Natural killer cell (primary cell): Measurements from ENCODE around the gene ASTN2. TPM values are rescaled to one million over a fixed set of nuclear protein-coding genes. Genes with fewer than 3 reads are reported as not detected.

Source experiments
- ATAC-seq, 3 donors: fragments of 150-1000 bp in 2 of 3; fragments of 200-7000 bp in 1 of 3; cut with Tn5 transposase; 1 replicate in 1 of 3; 2 replicates in 2 of 3; pipeline ENCODE4 v1.10.0; 2021; ENCODE audit warnings: mild to moderate bottlenecking in 2 of 3, moderate library complexity in 2 of 3
- DNase-seq, 2 donors: peaks; one replicate each; pipeline versions ENCODE4 v3.0.0 to v3.0.0-alpha.2; 2013 to 2021; ENCODE audit warnings: mixed read lengths in 1 of 2
- H3K27ac ChIP-seq: one replicate; pipeline ENCODE4 v1.5.1; 2013; ENCODE audit warnings: mild to moderate bottlenecking, low read length
- H3K27me3 ChIP-seq: one replicate; pipeline ENCODE4 v1.6.1; 2013; ENCODE audit warnings: low read length; ENCODE audit not compliant: control insufficient read depth, insufficient read depth
- H3K36me3 ChIP-seq: one replicate; pipeline ENCODE4 v1.6.1; 2013; ENCODE audit warnings: low read length; ENCODE audit not compliant: control insufficient read depth, insufficient read depth
- H3K4me1 ChIP-seq: one replicate; pipeline ENCODE4 v1.6.1; 2013; ENCODE audit warnings: low read length; ENCODE audit not compliant: control insufficient read depth, insufficient read depth
- H3K4me3 ChIP-seq: one replicate; pipeline ENCODE4 v1.5.1; 2013; ENCODE audit warnings: low read length
- H3K9me3 ChIP-seq: one replicate; pipeline ENCODE4 v1.6.1; 2013; ENCODE audit warnings: low read length; ENCODE audit not compliant: control insufficient read depth, insufficient read depth
- H3K27ac Mint-ChIP-seq, 2 donors: one replicate each; pipeline ENCODE4 v1.8.0; 2022; ENCODE audit warnings: mild to moderate bottlenecking in 2 of 2, mixed read lengths in 2 of 2, moderate library complexity in 1 of 2
- H3K27me3 Mint-ChIP-seq, 2 donors: one replicate each; pipeline ENCODE4 v1.8.0; 2022; ENCODE audit warnings: low read depth in 2 of 2, mixed read lengths in 2 of 2
- H3K36me3 Mint-ChIP-seq: one replicate; pipeline ENCODE4 v1.8.0; 2022; ENCODE audit warnings: mixed read lengths
- H3K4me1 Mint-ChIP-seq, 2 donors: one replicate each; pipeline ENCODE4 v1.8.0; 2022; ENCODE audit warnings: mixed read lengths in 2 of 2
- H3K4me3 Mint-ChIP-seq: one replicate; pipeline ENCODE4 v1.8.0; 2022; ENCODE audit warnings: mild to moderate bottlenecking, moderate library complexity, mixed read lengths
- H3K9me3 Mint-ChIP-seq, 2 donors: one replicate each; pipeline ENCODE4 v1.8.0; 2022; ENCODE audit warnings: mixed read lengths in 2 of 2
- WGBS: methylation state at CpG from one replicate; pipeline ENCODE4 v1.1.7; 2013; ENCODE audit warnings: missing lambda C conversion rate; ENCODE audit not compliant: insufficient coverage; 5-methylcytosine and 5-hydroxymethylcytosine counted together
- intact Hi-C: fragments of 100-400 bp; cut with micrococcal nuclease; formaldehyde crosslinking; loops from one replicate; pipeline ENCODE4 v1.14.2; 2022
- total RNA-seq, 4 donors: library from RNA; stranded (reverse); fragments of 120-200 nt in 1 of 4; gene quantifications; one replicate each; pipeline versions ENCODE4 v1.2.3 to v1.2.4, GENCODE V29; 2013 to 2022
- TF ChIP-seq, protein P1 (sequence below): fragments of 200-600 bp; IDR thresholded peaks from one replicate; pipeline ENCODE4 v1.8.0; 2022; ENCODE audit warnings: antibody characterized with exemption

The ASTN2 gene
- total RNA-seq, 3 donors from 2014 or later (not counting 1 experiment from before 2014, with no cell fraction given), result 3.0 to 3.5 (median 3.2) TPM

DNA sequence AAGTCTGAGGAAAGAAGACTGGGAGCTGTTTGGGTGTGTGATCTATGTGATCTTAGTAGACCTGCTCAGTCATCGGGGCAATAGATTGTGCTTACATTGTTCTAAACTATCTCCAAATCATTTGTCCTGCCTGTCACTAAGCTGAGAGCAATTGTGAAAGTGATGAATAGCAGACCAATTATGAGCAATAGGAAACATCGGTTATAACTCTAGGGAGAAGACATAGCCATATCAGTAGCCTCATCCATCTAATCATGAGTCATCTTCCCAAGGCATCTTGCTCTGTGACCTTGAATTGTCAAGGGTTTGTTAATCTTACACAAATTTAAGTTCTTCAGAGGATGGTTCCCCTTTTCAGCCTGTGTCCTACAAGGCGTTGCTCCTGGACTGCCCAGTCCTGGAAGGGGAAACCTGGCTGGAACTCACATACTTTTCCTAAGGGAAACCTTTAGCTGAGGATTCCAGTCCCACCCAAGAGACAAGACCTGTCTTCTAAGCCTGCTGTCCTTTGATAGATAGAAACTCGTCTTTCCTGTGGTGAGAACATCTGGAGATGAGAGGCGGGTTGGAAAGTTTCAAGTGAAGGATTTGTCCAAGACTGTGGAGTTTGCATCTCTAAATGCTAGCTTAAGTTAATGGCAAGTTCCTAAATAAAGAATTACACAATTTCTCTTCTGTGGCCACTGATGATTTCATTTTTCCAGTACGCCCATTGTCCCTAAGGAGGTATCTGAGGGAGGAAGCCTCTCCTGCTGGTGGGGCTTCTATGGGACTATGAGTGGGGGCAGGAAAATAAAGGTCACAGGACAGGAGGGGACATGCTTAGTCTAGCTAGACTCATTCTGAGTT lies 781.6 kb downstream of the ASTN2 start:
- Mint-ChIP-seq H3K9me3 (peaks cover 0 to 2% of the 10 kb centered on the region in 2 donors), H3K27ac (no peak overlapping the region), H3K27me3 (no peaks in the 10 kb centered on the region), H3K4me1 (no peaks in the 10 kb centered on the region), H3K4me3 (no peak overlapping the region), H3K36me3 (no peaks in the 10 kb centered on the region)
- ATAC-seq (no peak), DNase-seq (no peak)
- Histone ChIP-seq H3K27ac (no peak overlapping the region), H3K4me3 (no peak overlapping the region), H3K36me3 (no peaks in the 10 kb centered on the region), H3K27me3 (no peaks in the 10 kb centered on the region), H3K9me3 (no peaks in the 10 kb centered on the region), H3K4me1 (no peaks in the 10 kb centered on the region)
- intact Hi-C loops, result no loop called here
- TF ChIP-seq, protein P1, sequence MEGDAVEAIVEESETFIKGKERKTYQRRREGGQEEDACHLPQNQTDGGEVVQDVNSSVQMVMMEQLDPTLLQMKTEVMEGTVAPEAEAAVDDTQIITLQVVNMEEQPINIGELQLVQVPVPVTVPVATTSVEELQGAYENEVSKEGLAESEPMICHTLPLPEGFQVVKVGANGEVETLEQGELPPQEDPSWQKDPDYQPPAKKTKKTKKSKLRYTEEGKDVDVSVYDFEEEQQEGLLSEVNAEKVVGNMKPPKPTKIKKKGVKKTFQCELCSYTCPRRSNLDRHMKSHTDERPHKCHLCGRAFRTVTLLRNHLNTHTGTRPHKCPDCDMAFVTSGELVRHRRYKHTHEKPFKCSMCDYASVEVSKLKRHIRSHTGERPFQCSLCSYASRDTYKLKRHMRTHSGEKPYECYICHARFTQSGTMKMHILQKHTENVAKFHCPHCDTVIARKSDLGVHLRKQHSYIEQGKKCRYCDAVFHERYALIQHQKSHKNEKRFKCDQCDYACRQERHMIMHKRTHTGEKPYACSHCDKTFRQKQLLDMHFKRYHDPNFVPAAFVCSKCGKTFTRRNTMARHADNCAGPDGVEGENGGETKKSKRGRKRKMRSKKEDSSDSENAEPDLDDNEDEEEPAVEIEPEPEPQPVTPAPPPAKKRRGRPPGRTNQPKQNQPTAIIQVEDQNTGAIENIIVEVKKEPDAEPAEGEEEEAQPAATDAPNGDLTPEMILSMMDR, result no peak
- 97% methylated on average over 5 of the region's 6 CpGs for whole genome bisulfite sequencing

DNA sequence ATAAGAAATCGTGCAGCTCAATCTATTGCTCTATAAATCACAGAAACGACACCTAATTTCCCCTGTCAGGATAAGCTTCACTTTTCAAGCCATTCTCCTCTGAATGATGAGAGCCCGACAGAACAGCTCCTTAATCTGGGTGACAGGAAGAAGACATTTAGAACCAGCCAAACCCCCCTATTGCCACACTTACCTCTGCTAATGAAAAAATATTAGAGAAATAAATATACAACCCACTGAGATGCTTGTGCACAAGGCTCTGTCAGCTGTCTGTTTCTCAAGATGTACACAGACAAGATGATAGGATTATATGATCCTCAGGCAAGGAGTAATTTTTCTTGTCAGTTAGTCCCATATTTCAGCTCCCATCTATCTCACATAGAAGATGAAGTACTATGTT lies 785.2 kb downstream of the ASTN2 start:
- H3K27me3 Mint-ChIP-seq, result no peaks in the 10 kb centered on the region
- intact Hi-C loops, result no loop called here
- TF ChIP-seq, protein P1, result no peak
- Histone ChIP-seq H3K27me3 (no peaks in the 10 kb centered on the region), H3K27ac (no peak overlapping the region), H3K4me3 (no peak overlapping the region), H3K4me1 (no peaks in the 10 kb centered on the region), H3K9me3 (no peaks in the 10 kb centered on the region), H3K36me3 (no peaks in the 10 kb centered on the region)
- DNase-seq, result no peak
- 83% methylated on average over 3 of the region's 3 CpGs for WGBS
- peaks cover 0 to 2% of the 10 kb centered on the region in 2 donors for H3K9me3 Mint-ChIP-seq
- no peak overlapping the region for H3K4me3 Mint-ChIP-seq
- H3K27ac Mint-ChIP-seq, result no peak overlapping the region
- no peaks in the 10 kb centered on the region for H3K4me1 Mint-ChIP-seq
- ATAC-seq, result no peak
- no peaks in the 10 kb centered on the region for H3K36me3 Mint-ChIP-seq

GRCh38 chr9:116628716-116629115 lies 786.1 kb downstream of the ASTN2 start:
- H3K9me3 ChIP-seq, result no peaks in the 10 kb centered on the region
- no peaks in the 10 kb centered on the region for H3K27me3 ChIP-seq
- TF ChIP-seq, protein P1, result no peak
- H3K27ac Mint-ChIP-seq, result no peak overlapping the region
- H3K4me1 Mint-ChIP-seq, result no peaks in the 10 kb centered on the region
- H3K27ac ChIP-seq, result no peak overlapping the region
- 93% methylated on average over 4 of the region's 4 CpGs for WGBS
- no peak for DNase-seq
- H3K4me1 ChIP-seq, result no peaks in the 10 kb centered on the region
- intact Hi-C loops, result no loop called here
- ATAC-seq, result no peak
- H3K9me3 Mint-ChIP-seq, result peaks cover 0 to 2% of the 10 kb centered on the region in 2 donors
- no peak overlapping the region for H3K4me3 ChIP-seq
- no peaks in the 10 kb centered on the region for H3K36me3 ChIP-seq
- no peak overlapping the region for H3K4me3 Mint-ChIP-seq
- H3K27me3 Mint-ChIP-seq, result no peaks in the 10 kb centered on the region
- H3K36me3 Mint-ChIP-seq, result no peaks in the 10 kb centered on the region
